Adrenal gland (tissue), 5 donors: ENCODE data around the gene ZDHHC14.

Experiments used
- CTCF ChIP-seq, 6 experiments: fragments of 450-650 bp in 4 of 6; fragments of 200-600 bp in 2 of 6; sonication (generic) in 1 of 6; IDR thresholded peaks; 1 replicate in 5 of 6; 2 replicates in 1 of 6; pipeline versions ENCODE4 v1.5.1 to v1.8.0; 2016 to 2021; ENCODE audit warnings: antibody characterized with exemption in 6 of 6, mild to moderate bottlenecking in 2 of 6, moderate library complexity in 1 of 6
- POLR2A ChIP-seq, 2 donors: fragments of 450-650 bp; IDR thresholded peaks; one replicate each; pipeline ENCODE4 v1.6.1; 2017; ENCODE audit warnings: antibody characterized with exemption in 2 of 2, mild to moderate bottlenecking in 2 of 2, moderate library complexity in 1 of 2
- donor health status: DM: no; HTN: no; CAD: no.

- TF ChIP-seq CTCF (IDR thresholded peaks at IDR 0.05) = no peak
- TF ChIP-seq POLR2A (IDR thresholded peaks at IDR 0.05) = no peak
These were observed 22.7 kb downstream of the ZDHHC14 start for GRCh38 chr6:157403686-157404051.
